D341Med (cell line): Measurements from ENCODE around the gene CYP2D6.
"Not testable (repeated sequence)": the region's sequence is repeated elsewhere in the genome, so short reads cannot be mapped to it uniquely, and the experiment has no call there.

Source experiments
- DNase-seq: peaks from one replicate; pipeline ENCODE4 v3.0.0; 2012; ENCODE audit warnings: low spot score

The CYP2D6 gene

GRCh38 chr22:42158456-42159132, 28.0 kb upstream of the CYP2D6 start:
- no peak for DNase-seq

GRCh38 chr22:42156598-42156997, 26.0 kb upstream of the CYP2D6 start:
- no peak for DNase-seq

GRCh38 chr22:42156121-42156520, 25.5 kb upstream of the CYP2D6 start:
- no peak for DNase-seq

- no peak for DNase-seq
Observed at GRCh38 chr22:42155053-42155543, 24.5 kb upstream of the CYP2D6 start.

GRCh38 chr22:42154293-42155052, 23.9 kb upstream of the CYP2D6 start:
- DNase-seq: no peak

GRCh38 chr22:42152661-42153270, 22.2 kb upstream of the CYP2D6 start:
- no peak for DNase-seq

- no peak for DNase-seq
Observed at GRCh38 chr22:42151924-42152635, 21.5 kb upstream of the CYP2D6 start.

GRCh38 chr22:42150727-42151590, 20.3 kb upstream of the CYP2D6 start:
- DNase-seq: no peak

GRCh38 chr22:42149798-42150197, 19.2 kb upstream of the CYP2D6 start:
- DNase-seq: not testable (repeated sequence)

GRCh38 chr22:42145175-42145574, 14.6 kb upstream of the CYP2D6 start:
- DNase-seq: no peak

- not testable (repeated sequence) for DNase-seq
Observed at GRCh38 chr22:42143859-42144822, 13.5 kb upstream of the CYP2D6 start.

- no peak for DNase-seq
Observed at GRCh38 chr22:42142771-42143461, 12.3 kb upstream of the CYP2D6 start.

- not testable (repeated sequence) for DNase-seq
Observed at GRCh38 chr22:42141307-42142057, 10.9 kb upstream of the CYP2D6 start.

GRCh38 chr22:42140153-42140552, 9.5 kb upstream of the CYP2D6 start:
- not testable (repeated sequence) for DNase-seq

GRCh38 chr22:42139508-42139907, 8.9 kb upstream of the CYP2D6 start:
- DNase-seq: not testable (repeated sequence)

GRCh38 chr22:42138972-42139371, 8.4 kb upstream of the CYP2D6 start:
- DNase-seq: no peak

- DNase-seq: no peak
Observed at GRCh38 chr22:42138122-42138770, 7.6 kb upstream of the CYP2D6 start.

GRCh38 chr22:42135688-42136087, 5.1 kb upstream of the CYP2D6 start:
- not testable (repeated sequence) for DNase-seq
